Epithelial cell of proximal tubule (primary cell): ENCODE data around the gene TMPRSS6. TPM values are rescaled to one million over a fixed set of nuclear protein-coding genes. Genes with fewer than 3 reads are reported as not detected.
A peak's percentile ranks its signal among the peaks of the same experiment; 100 is the strongest.

Experiments
- DNase-seq: peaks from one replicate; pipeline ENCODE4 v3.0.0-alpha.2; 2011; ENCODE audit warnings: low read depth
- H3K4me3 ChIP-seq: 2 replicates; pipeline ENCODE4 v1.5.1; 2011; ENCODE audit warnings: low read depth, mild to moderate bottlenecking, low read length
- total RNA-seq: library from RNA; depleted of rRNA; stranded (reverse); fragments of >200 nt; gene quantifications from 2 replicates; pipeline ENCODE4 v1.2.3, GENCODE V29; 2015
- TF ChIP-seq, protein P1 (sequence below): conservative IDR thresholded peaks from 2 replicates; pipeline ENCODE4 v1.5.1; 2012; ENCODE audit warnings: low read depth, mild to moderate bottlenecking, low read length

Gene TMPRSS6
- total RNA-seq, 1 donor from 2014 or later: not detected

DNA sequence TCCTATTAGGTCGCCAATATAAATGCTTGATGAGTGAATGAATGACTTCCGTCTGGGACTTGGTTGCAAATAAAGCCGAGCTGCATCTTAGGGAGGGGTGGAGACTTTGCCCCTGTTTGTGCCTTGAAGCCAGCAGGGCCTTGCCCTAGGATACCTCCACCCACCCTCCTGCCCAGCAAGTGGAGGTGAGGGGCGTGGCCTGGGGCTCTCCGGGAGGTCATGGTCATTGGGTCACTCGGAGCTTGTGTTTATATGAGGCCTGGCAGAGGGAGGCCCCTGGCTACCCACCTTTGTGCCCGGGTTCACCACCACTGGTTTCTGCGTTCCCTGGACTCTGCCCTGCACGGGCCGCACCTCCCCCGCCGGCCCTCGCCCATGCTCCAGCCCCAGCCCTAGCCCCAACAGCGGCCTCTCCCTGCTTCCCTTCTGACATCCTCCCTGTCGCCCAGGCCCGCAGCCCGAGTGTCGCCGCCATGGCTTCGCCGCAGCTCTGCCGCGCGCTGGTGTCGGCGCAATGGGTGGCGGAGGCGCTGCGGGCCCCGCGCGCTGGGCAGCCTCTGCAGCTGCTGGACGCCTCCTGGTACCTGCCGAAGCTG, 85.7 kb downstream of the TMPRSS6 start:
- DNase-seq: no peak
- TF ChIP-seq, protein P1, sequence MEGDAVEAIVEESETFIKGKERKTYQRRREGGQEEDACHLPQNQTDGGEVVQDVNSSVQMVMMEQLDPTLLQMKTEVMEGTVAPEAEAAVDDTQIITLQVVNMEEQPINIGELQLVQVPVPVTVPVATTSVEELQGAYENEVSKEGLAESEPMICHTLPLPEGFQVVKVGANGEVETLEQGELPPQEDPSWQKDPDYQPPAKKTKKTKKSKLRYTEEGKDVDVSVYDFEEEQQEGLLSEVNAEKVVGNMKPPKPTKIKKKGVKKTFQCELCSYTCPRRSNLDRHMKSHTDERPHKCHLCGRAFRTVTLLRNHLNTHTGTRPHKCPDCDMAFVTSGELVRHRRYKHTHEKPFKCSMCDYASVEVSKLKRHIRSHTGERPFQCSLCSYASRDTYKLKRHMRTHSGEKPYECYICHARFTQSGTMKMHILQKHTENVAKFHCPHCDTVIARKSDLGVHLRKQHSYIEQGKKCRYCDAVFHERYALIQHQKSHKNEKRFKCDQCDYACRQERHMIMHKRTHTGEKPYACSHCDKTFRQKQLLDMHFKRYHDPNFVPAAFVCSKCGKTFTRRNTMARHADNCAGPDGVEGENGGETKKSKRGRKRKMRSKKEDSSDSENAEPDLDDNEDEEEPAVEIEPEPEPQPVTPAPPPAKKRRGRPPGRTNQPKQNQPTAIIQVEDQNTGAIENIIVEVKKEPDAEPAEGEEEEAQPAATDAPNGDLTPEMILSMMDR: no peak
- H3K4me3 ChIP-seq: no peak overlapping the region

DNA sequence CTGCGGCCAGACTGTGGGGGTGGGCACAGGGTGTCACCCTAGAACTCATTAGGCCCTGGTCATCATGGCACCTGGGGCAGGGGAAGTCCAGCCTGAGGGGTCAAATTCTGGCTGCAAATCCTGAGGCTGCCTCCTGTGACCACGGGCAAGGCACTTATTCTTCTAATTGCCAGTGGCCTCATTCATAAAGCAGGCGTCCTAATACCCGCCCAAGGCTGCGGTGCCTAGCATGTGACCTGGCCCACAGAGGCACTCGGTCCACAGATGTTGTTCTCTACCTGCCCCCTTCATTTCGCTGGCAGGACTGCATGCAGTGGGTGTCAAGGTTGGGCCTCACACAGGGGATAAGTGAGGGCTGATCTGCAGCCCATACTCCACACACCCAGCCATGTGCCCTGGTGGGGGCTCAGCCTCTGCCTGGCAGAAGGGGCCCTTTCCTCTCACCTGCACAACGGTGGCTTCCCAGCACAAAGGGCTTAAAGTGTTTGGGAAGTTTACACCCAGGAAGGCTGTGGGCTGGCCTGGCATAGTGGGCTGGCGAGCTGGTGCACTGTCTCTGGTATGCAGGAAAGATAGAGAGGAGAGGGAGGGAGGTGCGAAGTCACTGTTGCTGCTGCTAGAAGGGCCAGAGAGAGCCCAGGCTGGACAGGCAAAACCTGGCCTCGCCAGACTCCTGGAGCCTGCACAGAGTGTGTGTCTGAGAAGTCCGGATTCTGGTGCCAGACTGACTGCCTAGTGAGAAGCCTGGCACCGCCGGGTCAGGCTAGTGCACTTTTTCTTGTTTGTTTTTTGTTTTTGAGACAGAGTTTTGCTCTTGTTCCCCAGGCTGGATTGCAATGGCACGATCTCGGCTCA, 86.8 kb downstream of the TMPRSS6 start:
- no peak overlapping the region for H3K4me3 ChIP-seq
- DNase-seq: no peak
- TF ChIP-seq, protein P1: no peak

DNA sequence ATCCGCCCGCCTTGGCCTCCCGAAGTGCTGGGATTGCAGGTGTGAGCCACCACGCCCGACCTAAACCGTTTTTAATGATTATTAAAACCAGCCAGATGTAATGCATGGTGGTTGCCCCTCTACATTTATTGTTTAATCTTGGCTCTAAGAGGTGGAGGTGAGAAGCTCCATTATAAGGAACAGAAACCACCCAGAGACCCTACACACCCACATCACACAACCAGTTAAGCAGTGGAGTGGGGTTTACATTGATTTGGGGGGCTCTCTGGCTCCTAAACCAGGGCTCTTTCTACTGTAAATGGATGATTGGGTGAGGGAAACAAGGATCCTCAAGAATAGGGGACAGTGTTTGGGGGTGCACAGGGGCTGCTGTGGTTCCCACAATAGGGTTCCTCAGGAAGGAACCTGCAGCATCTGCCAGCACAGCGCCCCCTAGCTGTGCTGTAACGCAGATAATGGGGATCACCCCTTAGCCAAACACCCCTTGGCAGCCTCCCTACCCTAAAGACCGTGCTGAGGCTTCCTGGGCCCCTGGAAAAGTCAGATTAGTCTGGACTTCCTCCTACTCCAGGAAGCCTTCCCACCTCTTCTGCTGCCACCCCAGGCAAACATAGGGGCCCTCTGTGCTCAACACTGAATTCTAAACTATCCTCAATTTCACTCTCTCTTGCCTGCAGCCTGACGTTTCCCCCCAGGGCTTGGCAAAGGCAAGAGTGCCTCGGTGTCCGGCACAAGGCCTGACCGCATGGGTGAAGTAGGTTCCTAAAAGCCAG, 87.6 kb downstream of the TMPRSS6 start:
- no peak overlapping the region for H3K4me3 ChIP-seq
- DNase-seq: no peak
- TF ChIP-seq, protein P1: peak; percentile 85

DNA sequence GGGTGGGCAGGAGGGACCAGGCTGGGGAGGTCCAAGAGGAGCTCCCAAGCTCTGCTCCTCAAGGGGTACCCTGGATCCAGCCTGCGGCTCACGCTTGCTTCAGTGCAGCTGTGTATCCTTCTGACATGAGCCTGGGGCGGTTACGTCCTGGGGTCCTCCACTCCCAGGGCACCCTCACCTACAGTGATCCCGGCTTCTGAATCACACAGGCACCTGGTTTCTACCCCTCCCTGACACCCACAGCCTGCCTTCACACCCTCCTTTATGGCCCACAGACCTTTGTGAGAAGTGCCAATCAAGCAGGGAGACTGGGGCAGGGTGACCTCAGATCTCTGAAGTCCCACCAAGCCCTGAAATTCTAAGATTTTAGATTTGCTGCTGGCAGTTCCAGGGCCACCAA, 88.5 kb downstream of the TMPRSS6 start:
- DNase-seq: no peak
- TF ChIP-seq, protein P1: no peak
- H3K4me3 ChIP-seq: no peak overlapping the region

DNA sequence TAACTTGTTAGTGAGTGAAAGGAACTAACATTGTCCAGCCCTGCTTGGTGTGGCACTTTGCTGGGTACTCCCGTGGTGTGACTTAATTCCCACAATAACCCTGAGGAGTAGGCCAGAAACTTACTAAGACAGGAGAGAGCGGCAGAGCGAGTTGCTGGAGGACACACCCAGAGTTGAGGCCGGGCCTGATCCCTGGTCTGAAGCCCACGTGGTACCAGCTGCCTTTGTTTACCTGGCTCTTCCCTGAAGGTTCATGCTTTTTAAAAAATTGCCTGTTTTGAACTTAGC, 89.4 kb downstream of the TMPRSS6 start:
- TF ChIP-seq, protein P1: no peak
- no peak for DNase-seq
- H3K4me3 ChIP-seq: peak overlapping the region; percentile 90

DNA sequence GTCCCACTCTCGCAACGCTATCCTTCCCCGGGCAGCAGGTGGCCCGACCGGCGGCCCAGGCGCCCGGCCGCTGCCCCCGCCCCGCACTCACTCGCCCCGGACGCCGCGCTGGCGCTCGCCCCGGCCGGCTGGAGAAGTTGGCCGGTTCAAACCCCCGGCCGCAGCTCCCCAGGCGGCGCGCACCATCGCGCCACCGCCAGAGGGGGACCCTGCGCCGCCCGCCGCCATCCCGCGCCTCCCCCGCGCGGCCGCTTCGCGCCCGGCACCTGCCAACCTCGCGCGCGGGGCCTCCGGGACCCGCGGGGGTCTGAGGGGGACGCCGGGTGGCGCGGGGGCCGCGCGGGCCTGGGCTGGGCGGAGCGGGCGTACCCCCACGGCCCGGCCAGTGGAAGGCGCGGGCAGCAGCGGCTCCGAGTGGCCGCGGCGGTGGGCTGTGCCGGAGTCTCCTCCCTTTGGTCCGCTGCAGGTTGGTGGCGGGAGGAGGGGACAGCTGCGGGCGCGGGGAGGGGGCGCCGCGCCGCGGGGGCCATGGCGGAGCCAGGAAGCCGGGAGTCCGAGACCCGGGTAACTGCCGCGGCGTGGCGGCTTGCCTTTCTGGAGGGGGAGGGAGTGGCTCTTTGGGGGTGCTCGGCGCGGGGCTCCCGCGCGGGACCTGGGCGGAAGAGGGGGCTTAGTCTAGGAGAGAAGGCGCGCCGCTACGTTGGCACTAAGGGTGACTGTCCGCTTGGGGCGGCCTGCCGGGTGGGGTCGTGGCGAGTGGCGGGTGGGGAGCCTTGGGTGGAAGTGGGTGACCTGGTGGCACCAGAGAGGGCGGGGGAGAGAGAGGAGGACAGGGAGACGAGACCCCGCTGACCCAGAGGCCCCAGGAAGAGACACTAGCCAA, 90.0 kb downstream of the TMPRSS6 start, which contains the start of the genes MPST and TST:
Gene MPST (plus strand): TSS at position 434 of the 883 bp plus-strand sequence. CDS start 95 bp downstream, at position 529.
Gene TST (minus strand): TSS at position 139 of the 883 bp plus-strand sequence. CDS start 715 bp downstream, outside the sequence.
- no peak for DNase-seq
- TF ChIP-seq, protein P1: no peak
- peak within 1 kb of the TSS; percentile 90 for H3K4me3 ChIP-seq
